GM19099 (cell line): ENCODE results near the gene CLK4.

Experiments
- POLR2A ChIP-seq: IDR thresholded peaks from 3 replicates; pipeline ENCODE4 v1.6.1; 2011; ENCODE audit warnings: low read depth; ENCODE audit not compliant: insufficient read length; ENCODE audit errors: extremely low read depth

Gene CLK4

DNA sequence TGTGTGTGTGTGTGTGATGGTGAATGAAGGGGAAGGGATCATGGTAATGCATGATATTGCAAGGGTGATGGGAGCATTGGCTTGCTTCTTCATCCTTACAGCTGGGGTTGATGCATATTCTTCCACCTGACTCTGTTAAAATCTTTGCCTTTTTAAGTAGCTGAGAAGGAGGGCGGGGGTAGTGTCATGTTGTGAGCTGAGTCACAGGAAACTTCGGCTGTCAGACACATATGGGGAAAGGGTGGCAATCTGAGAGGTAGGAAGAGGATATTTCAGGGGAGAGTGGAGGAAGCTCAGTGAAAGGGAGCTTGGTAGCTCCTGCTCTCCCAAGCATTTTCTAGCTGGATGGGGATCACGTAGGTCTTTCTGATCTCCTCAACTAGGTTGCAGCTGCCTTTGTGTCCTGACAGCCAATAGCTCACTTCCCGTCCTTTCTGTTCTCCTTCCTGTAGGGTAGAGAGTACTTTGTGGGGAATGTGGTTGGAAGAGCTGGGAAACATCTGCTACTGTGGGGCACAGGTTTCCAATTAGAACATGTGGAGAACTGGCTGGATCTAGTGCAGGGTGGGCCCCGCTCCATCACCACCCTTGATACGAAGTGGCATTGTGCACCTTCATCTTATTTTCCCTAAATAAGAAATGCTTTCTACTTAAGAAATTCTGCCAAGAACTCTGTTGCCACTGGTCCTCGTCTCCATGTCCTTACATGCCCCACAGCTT lies 18.1 kb upstream of the CLK4 start:
- no peak for TF ChIP-seq POLR2A

DNA sequence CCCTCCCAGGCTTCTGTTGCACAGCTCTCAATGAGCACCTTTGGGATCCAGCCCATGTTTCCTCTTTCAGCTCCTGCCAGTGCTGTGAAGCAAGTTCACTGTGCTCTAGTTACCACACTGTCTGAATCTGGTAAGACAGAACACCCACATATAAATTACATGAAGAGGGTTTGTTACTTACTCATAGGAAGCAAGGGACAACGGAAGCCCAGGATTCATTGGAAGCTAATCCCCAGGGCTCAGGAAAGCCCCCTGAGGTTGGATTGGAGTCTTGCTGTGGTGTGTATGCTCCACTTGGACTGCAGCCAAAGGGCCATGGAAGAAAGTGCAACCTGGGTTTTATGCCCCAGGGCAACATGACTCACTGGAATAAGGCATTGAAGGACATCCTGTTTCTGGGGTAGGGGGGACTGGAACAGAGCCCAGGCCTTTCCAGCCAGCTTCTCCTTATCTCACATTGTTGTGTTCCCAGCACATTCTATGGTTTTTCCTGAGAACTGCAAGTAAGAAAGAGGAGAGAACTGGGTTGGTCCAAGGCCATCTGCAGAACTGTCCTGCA lies 15.6 kb upstream of the CLK4 start:
- no peak for TF ChIP-seq POLR2A

DNA sequence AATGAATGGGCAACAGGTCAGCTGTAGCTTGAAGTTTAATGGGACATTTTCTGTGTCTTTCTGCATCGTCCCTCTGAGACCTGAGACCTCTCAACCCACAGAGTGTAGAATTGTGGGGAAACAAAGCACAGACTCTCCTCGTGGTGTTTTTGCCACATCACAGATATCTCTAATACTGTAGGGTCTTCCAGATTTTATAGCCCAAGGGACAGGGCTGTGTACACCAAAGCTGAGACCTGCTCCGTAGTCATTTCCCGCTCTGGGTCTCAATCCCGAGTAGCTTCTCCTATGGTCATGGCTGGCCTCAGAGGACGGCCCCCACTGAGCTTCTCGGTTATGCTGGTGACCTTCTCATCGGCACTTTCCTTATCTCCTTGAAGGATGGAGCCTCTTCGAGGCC lies 14.9 kb upstream of the CLK4 start:
- no peak for TF ChIP-seq POLR2A

GRCh38 chr5:178640331-178641045 lies 13.6 kb upstream of the CLK4 start:
- TF ChIP-seq POLR2A, result no peak

GRCh38 chr5:178637356-178638074 lies 10.7 kb upstream of the CLK4 start:
- TF ChIP-seq POLR2A, result no peak

DNA sequence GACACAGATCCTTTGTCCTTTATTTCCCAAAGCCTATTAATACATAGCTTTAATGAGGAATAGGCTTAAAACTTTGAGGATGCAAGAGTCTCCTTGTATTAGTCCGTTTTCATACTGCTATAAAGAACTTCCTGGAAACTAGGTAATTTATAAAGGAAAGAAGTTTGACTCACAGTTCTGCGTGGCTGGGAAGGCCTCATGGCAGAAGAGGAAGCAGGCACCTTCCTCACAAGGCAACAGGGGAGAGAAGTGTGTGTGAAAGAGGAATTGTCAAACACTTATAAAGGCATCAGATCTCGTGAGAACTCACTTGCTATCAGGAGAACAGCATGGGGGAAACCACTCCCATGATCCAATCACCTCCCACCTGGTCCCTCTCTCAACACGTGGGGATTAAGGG lies 5.4 kb upstream of the CLK4 start:
- no peak for TF ChIP-seq POLR2A

DNA sequence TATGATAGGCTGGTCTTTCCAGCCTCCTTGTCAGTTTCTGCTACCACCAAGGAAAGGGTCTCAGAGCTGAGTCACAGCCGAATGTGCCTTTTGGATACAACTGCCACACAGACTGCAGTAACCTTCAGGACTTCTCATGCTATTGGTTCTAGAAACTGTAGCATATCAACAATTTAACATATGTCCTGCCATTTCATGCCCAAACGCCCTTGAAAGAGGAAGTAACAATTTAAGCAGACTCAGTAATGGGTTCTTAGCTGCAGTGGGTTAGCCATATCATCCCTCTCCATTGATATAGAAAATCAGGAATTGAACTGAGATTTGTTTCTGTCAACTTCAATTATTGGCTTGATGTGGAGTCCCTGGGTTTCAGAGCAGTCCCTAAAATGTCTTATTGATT lies 4.1 kb upstream of the CLK4 start:
- no peak for TF ChIP-seq POLR2A

DNA sequence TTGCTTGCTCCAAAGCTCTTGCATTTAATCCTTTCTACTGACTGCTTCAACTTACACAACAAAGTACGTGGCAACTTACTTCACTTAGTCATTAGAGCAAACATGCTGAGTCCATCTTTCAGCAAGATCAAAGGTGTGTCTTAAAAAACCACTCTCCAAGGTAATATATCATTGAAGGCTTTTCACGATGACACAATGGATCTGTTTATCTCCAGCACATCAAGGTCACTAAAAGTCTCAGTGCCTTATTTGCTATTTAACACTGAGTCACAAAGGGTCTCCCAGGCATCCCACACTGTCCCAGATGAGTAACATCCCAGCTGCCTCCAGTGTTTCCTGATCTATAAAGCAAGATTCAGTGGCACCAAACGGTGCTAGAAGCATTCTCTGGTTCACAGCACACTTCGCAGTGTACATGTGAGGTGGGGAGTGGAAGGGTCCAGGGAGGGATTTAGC lies 3.7 kb upstream of the CLK4 start:
- no peak for TF ChIP-seq POLR2A

GRCh38 chr5:178627259-178627598 lies 379 bp upstream of the CLK4 start:
- no peak for TF ChIP-seq POLR2A

- TF ChIP-seq POLR2A, result no peak
These were observed 969 bp downstream of the CLK4 start for GRCh38 chr5:178625679-178626483.

GRCh38 chr5:178624631-178625546 lies 2.0 kb downstream of the CLK4 start:
- no peak for TF ChIP-seq POLR2A

GRCh38 chr5:178622679-178623247 lies 4.1 kb downstream of the CLK4 start:
- no peak for TF ChIP-seq POLR2A

GRCh38 chr5:178619390-178619789 lies 7.5 kb downstream of the CLK4 start:
- TF ChIP-seq POLR2A, result no peak
